TTC549 (cell line): ENCODE results near the gene TM4SF20.

Experiments used
- FAIRE-seq: peaks from 2 replicates; lab custom pipeline; 2012; peaks lifted over from hg19 to GRCh38; lab: Jason Lieb, UNC

The TM4SF20 gene

DNA sequence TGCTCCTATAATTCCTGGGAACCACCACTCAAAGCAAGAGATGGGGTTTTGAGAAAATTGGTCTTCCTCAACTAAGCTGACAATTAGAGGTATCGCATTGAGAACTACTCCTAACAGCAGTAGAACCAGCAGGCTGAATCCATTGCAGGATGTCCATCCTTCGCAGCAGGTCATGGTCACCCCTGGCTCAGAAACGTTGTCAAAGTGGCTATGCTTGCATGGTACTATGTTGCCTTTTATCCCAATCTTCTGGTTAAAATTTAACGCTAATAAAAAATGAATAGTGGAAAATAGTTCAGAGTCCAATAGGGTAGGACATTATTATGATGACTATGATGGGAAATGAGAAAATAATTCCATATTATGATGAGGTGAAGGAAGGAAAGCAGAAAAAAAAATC lies at the start of gene TM4SF20:
Gene TM4SF20, minus strand, starts transcription at position 212 of the 400 bp plus-strand sequence. Its CDS starts 38 bp downstream, at position 174.
- FAIRE-seq: no peak

DNA sequence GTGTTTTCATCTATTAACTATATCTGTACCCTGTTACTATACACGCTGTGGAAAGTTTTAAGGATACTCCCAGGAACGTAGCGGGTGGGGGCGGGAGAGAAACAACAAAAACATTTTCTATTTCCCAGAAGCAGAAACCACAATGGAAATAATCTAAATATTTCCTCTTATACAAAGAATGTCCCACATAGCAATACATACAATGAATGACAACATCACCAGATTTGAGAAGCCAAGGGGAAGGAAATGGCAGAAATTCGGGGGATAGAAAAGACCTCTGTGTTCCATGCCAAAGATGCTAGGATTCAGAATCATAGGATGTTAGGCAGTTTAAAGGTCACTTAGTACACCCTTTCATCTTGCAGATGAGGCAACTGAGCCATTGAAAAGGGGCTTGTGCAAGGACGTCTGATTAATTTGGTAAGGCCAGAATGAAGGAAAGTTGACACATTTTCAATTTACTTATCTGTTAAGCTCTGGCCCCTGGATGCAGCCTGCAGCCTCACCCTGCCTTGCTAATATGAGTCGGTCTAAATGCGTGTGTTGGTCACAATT lies 49.7 kb upstream of the TM4SF20 start:
- FAIRE-seq: no peak

- no peak for FAIRE-seq
These were observed 44.8 kb upstream of the TM4SF20 start for GRCh38 chr2:227423656-227424499.

DNA sequence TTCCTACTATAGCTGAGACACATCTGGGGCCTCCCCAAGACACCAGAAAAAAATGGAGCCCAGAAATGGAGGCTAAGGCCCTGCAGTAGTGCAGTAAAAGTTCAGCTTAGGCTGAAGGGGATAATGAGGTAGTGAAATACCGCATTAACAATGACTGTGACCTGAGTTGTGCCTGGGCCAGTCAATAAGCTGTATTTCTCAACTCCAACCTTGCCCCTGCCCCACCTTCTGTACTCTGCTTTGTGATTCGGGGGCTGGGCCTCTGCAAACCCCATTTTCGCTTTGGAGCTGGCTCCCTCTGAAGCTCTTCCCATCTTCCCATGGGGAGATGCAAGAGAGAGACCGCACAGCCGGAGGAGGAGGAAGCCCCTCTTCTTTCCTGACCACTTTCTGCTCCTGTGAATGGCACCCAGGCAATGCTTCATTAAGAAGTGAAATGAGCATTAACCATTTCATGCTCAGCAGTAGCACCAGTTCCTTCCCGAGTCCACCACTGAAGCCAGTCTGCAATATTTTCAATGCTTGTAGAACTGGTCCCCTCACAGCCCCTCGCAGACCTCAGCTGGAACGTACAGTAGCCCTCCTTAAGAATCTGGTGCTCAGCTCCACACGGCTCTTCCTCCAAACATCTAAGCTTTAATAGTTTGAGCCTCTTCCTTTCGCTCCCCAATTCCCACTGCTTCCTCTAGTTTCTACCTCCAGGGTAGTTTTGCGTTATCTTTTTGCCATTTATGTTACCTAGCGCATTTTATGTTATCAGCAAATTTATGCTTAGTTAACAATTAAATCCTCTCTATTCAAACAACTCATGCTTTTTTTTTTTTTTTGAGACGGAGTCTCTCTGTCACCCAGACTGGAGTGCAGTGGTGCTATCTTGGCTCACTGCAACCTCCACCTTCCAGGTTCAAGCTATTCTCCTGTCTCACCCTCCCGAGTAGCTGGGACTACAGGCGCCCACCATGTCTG lies 41.3 kb upstream of the TM4SF20 start:
- FAIRE-seq: no peak

DNA sequence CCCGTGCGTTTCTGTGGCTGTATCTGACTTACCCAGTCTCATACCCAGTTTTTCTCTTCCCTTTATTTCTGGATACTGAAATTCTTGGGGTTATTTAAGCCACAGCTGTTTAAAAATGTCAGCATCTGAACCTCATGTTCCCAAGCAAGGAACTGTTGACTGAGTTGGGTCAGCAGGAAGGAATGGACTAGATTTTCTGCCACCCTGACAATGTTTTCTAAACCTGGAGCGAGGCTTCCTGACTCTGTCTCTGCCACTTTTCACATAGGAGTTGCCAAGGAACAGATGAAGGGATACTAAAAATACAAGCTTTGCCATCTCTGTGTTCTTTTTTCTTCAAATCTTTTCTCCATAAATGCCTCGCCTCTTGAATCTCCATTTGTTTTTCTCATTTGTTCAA lies 37.6 kb upstream of the TM4SF20 start:
- no peak for FAIRE-seq

- no peak for FAIRE-seq
These were observed 36.7 kb upstream of the TM4SF20 start for GRCh38 chr2:227415538-227416424.

GRCh38 chr2:227414846-227415245 lies 35.7 kb upstream of the TM4SF20 start:
- FAIRE-seq: no peak

DNA sequence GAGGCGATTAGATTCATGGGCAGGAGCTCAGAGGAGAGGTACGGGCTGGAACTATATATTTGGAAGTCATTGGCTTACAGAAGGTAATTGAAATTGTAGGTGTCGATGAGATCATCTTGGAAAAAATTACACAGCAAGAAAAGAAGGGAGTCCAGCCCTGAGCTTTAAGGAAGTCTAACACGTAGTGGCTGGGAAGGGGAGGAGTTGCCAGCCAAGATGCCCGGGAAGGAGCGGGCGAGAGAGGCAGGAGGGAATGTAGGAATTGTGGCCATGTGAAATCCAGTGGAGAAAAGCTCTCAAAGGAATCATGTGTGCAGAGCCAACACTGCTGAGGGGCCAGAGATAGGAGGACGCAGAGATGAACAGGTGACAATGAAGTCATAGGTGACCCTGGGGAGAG lies 34.3 kb upstream of the TM4SF20 start:
- no peak for FAIRE-seq

DNA sequence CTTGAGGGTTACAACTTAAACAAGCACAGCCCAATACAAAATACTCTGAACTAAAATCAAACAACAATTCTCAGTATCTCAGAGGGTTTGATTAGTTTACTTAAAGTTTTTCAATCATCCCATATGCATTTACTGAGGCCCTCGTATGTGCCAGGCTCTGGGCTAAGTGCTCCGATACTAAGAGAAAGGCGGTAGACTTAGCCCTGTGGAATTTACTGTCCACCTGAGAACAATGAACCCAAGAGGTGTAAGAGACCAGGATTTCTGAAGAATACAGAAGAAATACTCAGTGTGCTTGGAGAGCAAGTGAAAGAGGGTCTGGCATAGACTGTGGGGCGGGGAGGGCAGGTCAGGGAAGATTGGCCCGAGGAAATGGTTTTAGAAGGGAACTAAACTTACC lies 33.8 kb upstream of the TM4SF20 start:
- FAIRE-seq: no peak

GRCh38 chr2:227411990-227412350 lies 32.9 kb upstream of the TM4SF20 start:
- FAIRE-seq: no peak

GRCh38 chr2:227411320-227411989 lies 32.3 kb upstream of the TM4SF20 start:
- no peak for FAIRE-seq

- no peak for FAIRE-seq
These were observed 31.1 kb upstream of the TM4SF20 start for GRCh38 chr2:227410191-227410590.

GRCh38 chr2:227407591-227408151 lies 28.6 kb upstream of the TM4SF20 start:
- no peak for FAIRE-seq

DNA sequence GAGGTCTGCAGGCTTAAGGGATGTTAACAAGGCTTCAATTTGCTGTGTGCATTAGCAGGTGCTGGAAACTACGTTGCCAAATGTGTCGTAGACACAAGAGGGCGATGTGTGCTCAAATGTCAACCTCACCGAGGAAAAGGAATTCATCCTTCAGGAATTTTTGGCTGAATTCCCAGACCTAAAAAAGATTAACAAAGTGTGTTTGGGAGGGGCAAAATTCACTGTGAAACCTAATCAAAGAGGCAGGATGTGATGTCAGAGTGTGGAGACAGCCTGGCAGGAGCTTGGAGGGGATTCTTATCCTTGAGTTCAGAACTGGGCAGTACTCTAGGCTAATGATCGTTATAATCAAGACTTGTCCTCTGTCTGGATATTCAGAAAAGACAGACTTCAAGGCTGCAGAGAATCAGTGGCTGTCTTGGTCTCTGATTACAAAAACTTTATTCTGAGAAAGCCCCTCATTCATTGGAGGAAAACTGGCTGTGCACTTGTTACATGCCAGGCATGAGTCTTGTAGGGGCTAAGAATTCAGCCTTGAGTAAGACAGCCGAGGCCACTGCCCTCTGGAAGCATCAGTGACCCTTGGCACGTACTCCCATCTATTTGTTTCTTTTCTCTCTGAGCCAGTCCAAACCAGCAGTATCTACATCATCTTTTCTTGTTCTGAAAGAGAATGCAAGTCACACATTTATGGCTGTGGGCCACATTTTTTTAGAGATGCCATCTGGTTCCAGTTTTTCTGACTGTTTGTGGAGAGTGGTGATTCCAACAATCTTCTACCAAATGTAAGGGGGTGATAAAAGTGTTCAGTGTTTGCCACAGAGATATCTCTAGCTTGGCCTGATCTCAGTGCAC lies 27.3 kb upstream of the TM4SF20 start:
- no peak for FAIRE-seq

GRCh38 chr2:227404585-227405271 lies 25.6 kb upstream of the TM4SF20 start:
- no peak for FAIRE-seq

GRCh38 chr2:227402959-227403358 lies 23.9 kb upstream of the TM4SF20 start:
- no peak for FAIRE-seq

DNA sequence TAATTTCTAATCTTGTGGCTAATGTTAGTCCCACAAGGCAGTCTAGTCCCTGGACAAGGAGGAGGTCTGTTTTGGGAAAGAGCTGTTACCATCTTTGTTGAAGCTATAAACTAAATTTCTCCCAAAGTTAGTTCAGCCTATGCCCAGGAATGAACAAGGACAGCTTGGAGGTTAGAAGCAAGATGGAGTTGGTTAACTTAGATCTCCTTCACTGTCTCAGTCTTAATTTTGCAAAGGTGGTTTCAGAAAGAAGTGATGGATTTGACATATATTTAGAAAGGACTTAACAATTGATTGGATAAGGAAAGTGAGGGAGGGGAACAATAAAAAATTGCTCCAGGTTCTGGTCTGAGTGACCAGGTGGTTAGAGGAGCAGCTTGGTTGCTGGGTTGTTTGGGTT lies 23.2 kb upstream of the TM4SF20 start:
- FAIRE-seq: no peak

- no peak for FAIRE-seq
These were observed 22.4 kb upstream of the TM4SF20 start for GRCh38 chr2:227401550-227401949.
